Measurements from ENCODE around the gene ZSCAN30. TPM values are rescaled to one million over a fixed set of nuclear protein-coding genes. Genes with fewer than 3 reads are reported as not detected.

ZSCAN30 gene
- total and polyA plus RNA-seq, 10 of the 15 experiments (the other 5 are each of a cell fraction or from before 2014, with no cell fraction given): 2.7 to 15.7 (median 11.2) TPM

DNA sequence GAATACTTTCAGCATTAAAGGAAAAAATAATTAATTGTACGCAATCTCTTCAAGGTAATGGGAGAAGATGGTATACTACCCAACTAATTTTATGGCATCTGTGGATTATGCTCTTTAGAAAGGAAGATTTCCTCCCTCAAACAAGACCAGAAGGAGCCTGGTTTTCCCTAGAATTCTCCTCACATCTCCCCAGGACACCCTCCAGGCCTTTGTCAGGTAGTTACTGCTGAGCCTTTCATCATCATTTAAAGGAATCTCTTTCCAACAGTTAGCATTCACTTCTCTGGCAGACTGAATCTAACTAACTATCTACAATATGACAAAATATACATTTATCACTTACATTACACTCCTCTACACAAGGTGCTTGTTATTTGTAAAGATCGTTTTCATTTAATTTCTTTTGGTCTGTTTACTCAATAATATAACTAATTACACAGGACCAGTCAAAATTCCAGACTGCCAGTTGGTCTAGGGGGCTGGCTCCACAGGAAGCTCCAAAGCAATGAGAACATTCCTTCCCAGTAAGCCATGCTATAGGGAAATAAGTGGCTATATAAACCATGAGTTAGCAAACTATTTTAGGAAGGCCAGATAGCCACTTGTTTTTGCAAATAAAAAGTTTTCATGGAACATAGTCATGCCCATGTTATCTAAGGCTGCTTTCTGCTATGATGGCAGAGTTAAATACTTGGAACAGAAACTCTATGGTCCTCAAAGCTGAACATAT is 35.1 kb upstream of the ZSCAN30 start:
- Histone ChIP-seq H3K36me3 (ENCODE audit: control insufficient read depth in 2 of 2, insufficient read depth in 2 of 2, low read length in 1 of 2) (no peaks in the 10 kb centered on the region), H4K20me1 (ENCODE audit: control insufficient read depth, insufficient read depth) (no peaks in the 10 kb centered on the region), H3K27me3 (replicated peaks in 1 of 2; ENCODE audit: control insufficient read depth in 2 of 2, insufficient read depth in 2 of 2, low read length in 1 of 2) (no peaks in the 10 kb centered on the region), H3K4me2 (ENCODE audit: control insufficient read depth, insufficient read depth) (no peak overlapping the region), H3K4me1 (ENCODE audit: control insufficient read depth, insufficient read depth, low read length) (no peaks in the 10 kb centered on the region), H3K27ac (ENCODE audit: control insufficient read depth, insufficient read depth) (no peak overlapping the region), H3K79me2 (ENCODE audit: control insufficient read depth, insufficient read depth, low read length) (no peaks in the 10 kb centered on the region), H3K9me3 (replicated peaks; ENCODE audit: control insufficient read depth, insufficient read depth, low read length) (no peaks in the 10 kb centered on the region), H3K4me3 (no peak overlapping the region), H3K9ac (ENCODE audit: control insufficient read depth, insufficient read depth, low read length) (no peak overlapping the region), H2AFZ (ENCODE audit: control insufficient read depth, low read depth, low read length) (no peak overlapping the region)
- no peak for FAIRE-seq
- no peak for TF ChIP-seq MEF2A (IDR thresholded peaks at IDR 0.05; ENCODE audit: insufficient read depth, low read depth, low read length)
- TF ChIP-seq SMAD5 (IDR thresholded peaks at IDR 0.05; ENCODE audit: low read depth): no peak
- no peak for TF ChIP-seq POLR2AphosphoS2 (IDR thresholded peaks at IDR 0.05; ENCODE audit: low read depth, low read length)
- TF ChIP-seq YY1 (IDR thresholded peaks at IDR 0.05; ENCODE audit: low read depth, low read length): no peak
- TF ChIP-seq SP1 (IDR thresholded peaks at IDR 0.05; ENCODE audit: low read depth, low read length): no peak
- no peak for TF ChIP-seq BMI1 (IDR thresholded peaks at IDR 0.05; ENCODE audit: borderline replicate concordance)
- TF ChIP-seq, protein P1, sequence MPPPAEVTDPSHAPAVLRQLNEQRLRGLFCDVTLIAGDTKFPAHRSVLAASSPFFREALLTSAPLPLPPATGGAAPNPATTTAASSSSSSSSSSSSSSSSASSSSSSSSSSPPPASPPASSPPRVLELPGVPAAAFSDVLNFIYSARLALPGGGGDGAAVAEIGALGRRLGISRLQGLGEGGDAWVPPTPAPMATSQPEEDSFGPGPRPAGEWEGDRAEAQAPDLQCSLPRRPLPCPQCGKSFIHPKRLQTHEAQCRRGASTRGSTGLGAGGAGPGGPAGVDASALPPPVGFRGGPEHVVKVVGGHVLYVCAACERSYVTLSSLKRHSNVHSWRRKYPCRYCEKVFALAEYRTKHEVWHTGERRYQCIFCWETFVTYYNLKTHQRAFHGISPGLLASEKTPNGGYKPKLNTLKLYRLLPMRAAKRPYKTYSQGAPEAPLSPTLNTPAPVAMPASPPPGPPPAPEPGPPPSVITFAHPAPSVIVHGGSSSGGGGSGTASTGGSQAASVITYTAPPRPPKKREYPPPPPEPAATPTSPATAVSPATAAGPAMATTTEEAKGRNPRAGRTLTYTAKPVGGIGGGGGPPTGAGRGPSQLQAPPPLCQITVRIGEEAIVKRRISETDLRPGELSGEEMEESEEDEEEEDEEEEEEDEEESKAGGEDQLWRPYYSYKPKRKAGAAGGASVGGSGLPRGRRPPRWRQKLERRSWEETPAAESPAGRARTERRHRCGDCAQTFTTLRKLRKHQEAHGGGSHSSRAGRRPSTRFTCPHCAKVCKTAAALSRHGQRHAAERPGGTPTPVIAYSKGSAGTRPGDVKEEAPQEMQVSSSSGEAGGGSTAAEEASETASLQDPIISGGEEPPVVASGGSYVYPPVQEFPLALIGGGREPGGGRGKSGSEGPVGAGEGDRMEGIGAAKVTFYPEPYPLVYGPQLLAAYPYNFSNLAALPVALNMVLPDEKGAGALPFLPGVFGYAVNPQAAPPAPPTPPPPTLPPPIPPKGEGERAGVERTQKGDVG (CRISPR knock-in tag; IDR thresholded peaks at IDR 0.05): no peak
- no peak for TF ChIP-seq FOXM1 (IDR thresholded peaks at IDR 0.05; ENCODE audit: low read depth, low read length)
- no peak for TF ChIP-seq RBBP5 (conservative IDR thresholded peaks at IDR 0.05)
- WGBS (ENCODE audit: insufficient coverage, insufficient replicate concordance, low lambda C conversion rate, missing lambda C conversion rate): 36% methylated on average over 2 of the region's 2 CpGs
- ChIA-PET POLR2A (interaction anchor here (0.6 to 0.7 kb wide), 3 partner anchors 17 to 20 kb away, joined by 3 read pairs; no protein-coding TSS in a partner anchor), RAD21 (ENCODE audit: unreplicated experiment) (no interaction called here), SMC1A (ENCODE audit: uncharacterized antibody, unreplicated experiment) (no interaction called here), CTCF (no interaction called here)
- in situ Hi-C loops (cut with MboI) (no loop called here), intact Hi-C loops (cut with micrococcal nuclease; ENCODE audit: unreplicated experiment) (no loop called here)
- no TSS peak for BruUV-seq (replicated peaks)
- ATAC-seq: no peak
- no peak for DNase-seq (ENCODE audit: low read depth, low spot score)

Measured in GM12878 (cell line).